ENCODE measurements around the gene AGBL3. TPM values are rescaled to one million over a fixed set of nuclear protein-coding genes. Genes with fewer than 3 reads are reported as not detected.

AGBL3 gene
- total and polyA plus RNA-seq, 8 donors, result 0.91 to 4.4 (median 2.7) TPM

DNA sequence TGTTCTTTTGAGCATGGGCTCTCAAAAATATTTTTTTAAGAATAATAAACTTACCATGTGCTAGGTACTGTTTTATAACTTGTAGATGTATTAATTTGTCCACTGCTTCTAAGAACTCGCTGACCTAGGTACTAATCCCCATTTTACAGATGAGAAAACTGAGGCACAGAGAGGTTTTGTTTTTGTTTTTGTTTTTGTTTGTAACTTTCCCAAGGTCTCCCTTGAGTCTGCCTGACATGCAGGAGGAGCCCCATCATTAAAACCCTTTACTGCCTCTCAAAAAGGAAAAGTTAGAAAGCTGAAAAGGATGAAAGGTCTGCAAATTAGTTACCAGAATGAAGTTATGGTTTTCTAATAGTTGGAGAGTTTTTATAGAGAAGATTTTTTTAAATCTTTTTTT, 38.5 kb upstream of the AGBL3 start:
- no peaks in the 10 kb centered on the region for H3K36me3 ChIP-seq
- no peaks in the 10 kb centered on the region for H3K9me3 ChIP-seq
- no peak overlapping the region for H3K4me3 ChIP-seq
- DNase-seq, result no peak
- H3K27ac ChIP-seq, result no peak overlapping the region
- intact Hi-C loops (cut with DNase I), result loop anchor here in 1 of 3 donors (10.0 kb wide), 1 partner anchor 253 kb away; no protein-coding TSS in a partner anchor
- TF ChIP-seq, protein P1, sequence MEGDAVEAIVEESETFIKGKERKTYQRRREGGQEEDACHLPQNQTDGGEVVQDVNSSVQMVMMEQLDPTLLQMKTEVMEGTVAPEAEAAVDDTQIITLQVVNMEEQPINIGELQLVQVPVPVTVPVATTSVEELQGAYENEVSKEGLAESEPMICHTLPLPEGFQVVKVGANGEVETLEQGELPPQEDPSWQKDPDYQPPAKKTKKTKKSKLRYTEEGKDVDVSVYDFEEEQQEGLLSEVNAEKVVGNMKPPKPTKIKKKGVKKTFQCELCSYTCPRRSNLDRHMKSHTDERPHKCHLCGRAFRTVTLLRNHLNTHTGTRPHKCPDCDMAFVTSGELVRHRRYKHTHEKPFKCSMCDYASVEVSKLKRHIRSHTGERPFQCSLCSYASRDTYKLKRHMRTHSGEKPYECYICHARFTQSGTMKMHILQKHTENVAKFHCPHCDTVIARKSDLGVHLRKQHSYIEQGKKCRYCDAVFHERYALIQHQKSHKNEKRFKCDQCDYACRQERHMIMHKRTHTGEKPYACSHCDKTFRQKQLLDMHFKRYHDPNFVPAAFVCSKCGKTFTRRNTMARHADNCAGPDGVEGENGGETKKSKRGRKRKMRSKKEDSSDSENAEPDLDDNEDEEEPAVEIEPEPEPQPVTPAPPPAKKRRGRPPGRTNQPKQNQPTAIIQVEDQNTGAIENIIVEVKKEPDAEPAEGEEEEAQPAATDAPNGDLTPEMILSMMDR (IDR thresholded peaks at IDR 0.05), result no peak
- peaks cover 5 to 8% (median 8%) of the 10 kb centered on the region in 3 donors for H3K4me1 ChIP-seq
- no peak for ATAC-seq
- 90 to 100% methylated on average over 1 of the region's 1 CpG for WGBS, 2 donors
- no peaks in the 10 kb centered on the region for H3K27me3 ChIP-seq
- no peak for FAIRE-seq

DNA sequence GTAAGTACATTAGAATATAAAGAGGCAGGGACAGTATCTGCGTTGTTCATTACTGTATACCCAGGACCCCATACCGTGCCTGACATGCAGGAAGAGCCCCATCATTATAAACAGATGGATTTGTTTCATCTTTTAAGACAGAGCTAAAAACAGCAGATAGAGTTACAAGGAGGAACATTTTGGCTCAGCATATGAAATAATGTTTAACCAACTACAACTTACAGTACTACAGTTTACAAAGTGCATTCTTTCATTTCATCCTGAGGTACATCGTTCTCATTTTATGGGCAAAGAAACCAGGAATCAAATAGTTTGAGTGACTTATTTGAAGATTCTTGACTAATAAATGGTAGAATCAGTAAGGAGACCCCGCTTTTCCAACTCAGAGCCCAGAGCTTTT, 38.1 kb upstream of the AGBL3 start:
- H3K36me3 ChIP-seq, result no peaks in the 10 kb centered on the region
- no peak for ATAC-seq
- intact Hi-C loops (cut with DNase I), result loop anchor here in 1 of 3 donors (10.0 kb wide), 1 partner anchor 253 kb away; no protein-coding TSS in a partner anchor

DNA sequence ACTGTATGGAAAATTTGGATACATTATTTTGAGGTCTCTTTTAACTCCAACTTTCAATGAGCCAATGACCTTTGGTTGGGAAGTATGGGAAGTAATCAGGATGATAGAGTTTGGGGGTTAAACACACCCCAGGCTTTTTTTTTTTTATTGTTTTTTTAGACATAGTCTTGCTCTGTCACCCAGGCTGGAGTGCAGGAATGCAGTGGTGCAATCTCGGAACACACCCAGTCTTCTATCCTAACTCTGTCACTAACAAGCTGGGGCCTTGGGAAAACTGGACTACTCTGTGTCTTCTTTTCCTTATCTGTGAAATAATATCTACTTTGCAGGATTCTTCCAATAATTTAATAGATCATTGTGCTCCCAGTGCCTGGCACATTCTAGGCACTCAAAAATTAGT, 37.6 kb upstream of the AGBL3 start:
- 61 to 70% methylated on average over 1 of the region's 1 CpG for WGBS, 2 donors
- no peak for DNase-seq
- intact Hi-C loops (cut with DNase I), result loop anchor here in 1 of 3 donors (10.0 kb wide), 1 partner anchor 254 kb away; no protein-coding TSS in a partner anchor
- Histone ChIP-seq H3K4me1 (no peaks in the 10 kb centered on the region), H3K27ac (no peak overlapping the region), H3K27me3 (no peaks in the 10 kb centered on the region), H3K36me3 (no peaks in the 10 kb centered on the region), H3K9me3 (no peaks in the 10 kb centered on the region), H3K4me3 (no peak overlapping the region)
- ATAC-seq, result no peak
- FAIRE-seq, result no peak
- TF ChIP-seq, protein P1 (IDR thresholded peaks at IDR 0.05), result no peak

More for the DNA sequence above, 38.1 kb upstream of the AGBL3 start:
- FAIRE-seq, result no peak
- Histone ChIP-seq H3K9me3 (no peaks in the 10 kb centered on the region), H3K4me3 (no peak overlapping the region), H3K27me3 (no peaks in the 10 kb centered on the region), H3K27ac (no peak overlapping the region), H3K4me1 (peaks cover 2 to 5% (median 4%) of the 10 kb centered on the region in 3 donors)
- 75 to 77% methylated on average over 4 of the region's 4 CpGs for WGBS, 2 donors
- DNase-seq, result no peak
- TF ChIP-seq, protein P1 (IDR thresholded peaks at IDR 0.05), result no peak

DNA sequence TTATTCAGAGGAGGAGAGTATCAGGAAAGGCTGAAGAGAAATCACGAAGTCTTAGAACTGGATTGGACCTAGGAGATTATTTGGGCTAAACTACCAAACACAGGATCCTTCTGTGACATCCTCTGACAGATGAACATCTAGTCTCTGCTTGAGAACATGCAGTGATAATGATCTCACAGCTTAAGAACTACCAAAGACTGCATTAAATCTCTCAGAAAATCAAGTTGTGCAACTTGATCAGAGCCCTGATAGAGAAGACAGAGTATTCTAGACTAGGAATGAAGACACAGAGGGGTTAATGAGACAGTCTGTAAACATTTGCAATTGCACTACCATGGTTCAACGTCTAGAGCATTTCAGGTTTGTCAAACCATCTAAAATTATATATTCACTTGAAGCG, 37.1 kb upstream of the AGBL3 start:
- Histone ChIP-seq H3K27me3 (no peaks in the 10 kb centered on the region), H3K4me3 (no peak overlapping the region), H3K36me3 (no peaks in the 10 kb centered on the region), H3K9me3 (no peaks in the 10 kb centered on the region), H3K27ac (no peak overlapping the region), H3K4me1 (no peaks in the 10 kb centered on the region)
- no peak for DNase-seq
- TF ChIP-seq, protein P1 (IDR thresholded peaks at IDR 0.05), result no peak
- FAIRE-seq, result no peak
- ATAC-seq, result no peak
- WGBS, 2 donors, result 65 to 66% methylated on average over 3 of the region's 3 CpGs
- intact Hi-C loops (cut with DNase I), result loop anchor here in 1 of 3 donors (10.0 kb wide), 1 partner anchor 254 kb away; no protein-coding TSS in a partner anchor

All from pancreas (tissue), 10 donors.